K562 (cell line): ENCODE measurements around the gene ESAM. TPM values are rescaled to one million over a fixed set of nuclear protein-coding genes. Genes with fewer than 3 reads are reported as not detected.

Experiments
- ATAC-seq: fragments of 200-7000 bp; cut with Tn5 transposase; 3 replicates; pipeline ENCODE4 v1.9.1; 2020; ENCODE audit warnings: moderate library complexity
- BruUV-seq: library from RNA; stranded (reverse); fragments of 400-500 nt; replicated peaks from 2 replicates; lab custom pipeline; 2021; lab: Mats Ljungman, UMichigan
- CTCF ChIA-PET: fragments of 300-600 bp; formaldehyde crosslinking; extraction: SDS; loops from one replicate; lab custom pipeline; 2021; ENCODE audit warnings: low intra/inter-chr PET ratio; lab: Yijun Ruan, JAX
- POLR2A ChIA-PET: fragments of 300-600, 350-650 bp; sonication (Branson Sonifier 250); formaldehyde crosslinking; extraction: SDS; loops from one replicate; lab custom pipeline; 2021; ENCODE audit warnings: antibody characterized with exemption, inconsistent platforms; lab: Yijun Ruan, JAX
- DNase-seq, 4 experiments: peaks; one replicate each; pipeline versions ENCODE4 v3.0.0 to v3.0.0-alpha.2; 2011 to 2018; ENCODE audit warnings: low spot score in 3 of 4, mixed read lengths in 3 of 4; ENCODE audit errors: extremely low read depth in 1 of 4
- FAIRE-seq: peaks from 2 replicates; lab custom pipeline; 2011; peaks lifted over from hg19 to GRCh38; lab: Jason Lieb, UNC
- H2AFZ ChIP-seq: 2 replicates; pipeline ENCODE4 v1.6.0; 2011; ENCODE audit warnings: low read depth, low read length, control low read depth, inconsistent platforms
- H3K27ac ChIP-seq: fragments of 200-600 bp; 3 replicates; pipeline ENCODE4 v1.8.0; 2011; ENCODE audit warnings: low read depth, mild to moderate bottlenecking, control low read depth, inconsistent platforms, low read length, moderate library complexity, mixed read lengths; ENCODE audit errors: extremely low read depth
- H3K27me3 ChIP-seq, 2 experiments: fragments of 300-600 bp in 1 of 2; 2 replicates in 1 of 2; 3 replicates in 1 of 2; pipeline versions ENCODE4 v1.6.0 to v1.8.0; 2011; ENCODE audit warnings: inconsistent platforms in 2 of 2, low read length in 2 of 2, mild to moderate bottlenecking in 1 of 2, mixed read lengths in 1 of 2, moderate library complexity in 1 of 2; ENCODE audit not compliant: control insufficient read depth in 2 of 2, insufficient read depth in 2 of 2
- H3K36me3 ChIP-seq: fragments of 300-600 bp; 3 replicates; pipeline ENCODE4 v1.8.0; 2011; ENCODE audit warnings: mild to moderate bottlenecking, low read length, inconsistent platforms; ENCODE audit not compliant: control insufficient read depth, insufficient read depth
- H3K4me1 ChIP-seq, 2 experiments: fragments of 200-600 bp in 1 of 2; replicated peaks in 1 of 2; 2 replicates in 1 of 2; 3 replicates in 1 of 2; pipeline versions ENCODE4 v1.5.1 to v1.8.0; 2011; ENCODE audit warnings: inconsistent platforms in 2 of 2, low read length in 2 of 2, mild to moderate bottlenecking in 1 of 2, mixed read lengths in 1 of 2, moderate library complexity in 1 of 2; ENCODE audit not compliant: control insufficient read depth in 2 of 2, insufficient read depth in 2 of 2
- H3K4me2 ChIP-seq: 2 replicates; pipeline ENCODE4 v1.6.1; 2011; ENCODE audit warnings: low read length, control low read depth, inconsistent platforms, mixed read lengths; ENCODE audit not compliant: insufficient read depth
- H3K4me3 ChIP-seq: fragments of 200-600 bp; sonication (generic), shearing (Covaris generic); 2 replicates; pipeline ENCODE4 v1.5.1; 2016; ENCODE audit warnings: control low read depth, inconsistent platforms
- H3K79me2 ChIP-seq: fragments of 200-600 bp; 3 replicates; pipeline ENCODE4 v1.8.0; 2011; ENCODE audit warnings: low read length, inconsistent platforms; ENCODE audit not compliant: control insufficient read depth, insufficient read depth
- H3K9ac ChIP-seq, 2 experiments: 2 replicates each; pipeline versions ENCODE4 v1.6.0 to v1.6.1; 2011; ENCODE audit warnings: low read depth in 2 of 2, low read length in 2 of 2, control low read depth in 1 of 2, inconsistent platforms in 1 of 2, mild to moderate bottlenecking in 1 of 2, mixed read lengths in 1 of 2; ENCODE audit not compliant: insufficient read depth in 1 of 2
- H3K9me1 ChIP-seq: one replicate; pipeline ENCODE4 v1.6.0; 2011; ENCODE audit warnings: inconsistent platforms, mild to moderate bottlenecking, low read length, moderate library complexity; ENCODE audit not compliant: control insufficient read depth, insufficient read depth
- H3K9me3 ChIP-seq: replicated peaks from 2 replicates; pipeline ENCODE4 v1.5.1; 2011; ENCODE audit warnings: low read depth, low read length, inconsistent platforms; ENCODE audit not compliant: control insufficient read depth, insufficient read depth
- H4K20me1 ChIP-seq: replicated peaks from 2 replicates; pipeline ENCODE4 v1.6.1; 2011; ENCODE audit warnings: low read length, inconsistent platforms, mixed read lengths; ENCODE audit not compliant: control insufficient read depth, insufficient read depth
- GABPA ChIP-seq: fragments of 200-800 bp; sonication (Bioruptor generic); conservative IDR thresholded peaks from 2 replicates; pipeline ENCODE4 v1.6.1; 2016; ENCODE audit warnings: low read depth, missing genetic modification characterization, missing compliant biosample characterization
- KLF1 ChIP-seq: fragments of 450-650 bp; IDR thresholded peaks from 2 replicates; pipeline ENCODE4 v1.6.1; 2016; ENCODE audit warnings: missing genetic modification characterization, missing compliant biosample characterization
- NFXL1 ChIP-seq: fragments of 450-650 bp; formaldehyde crosslinking; IDR thresholded peaks from 2 replicates; pipeline ENCODE4 v1.4.0; 2021; ENCODE audit warnings: mild to moderate bottlenecking
- POLR2AphosphoS5 ChIP-seq: IDR thresholded peaks from 2 replicates; pipeline ENCODE4 v1.6.1; 2011; ENCODE audit warnings: mild to moderate bottlenecking, low read depth, low read length, moderate library complexity; ENCODE audit not compliant: control insufficient read depth, insufficient read depth
- SP1 ChIP-seq: sonication (generic); formaldehyde crosslinking; IDR thresholded peaks from 2 replicates; pipeline ENCODE4 v1.8.1; 2022; ENCODE audit warnings: mild to moderate bottlenecking, missing genetic modification reagents
- TFAM ChIP-seq: fragments of 250-450 bp; sonication (Bioruptor Pico); conservative IDR thresholded peaks from 2 replicates; pipeline ENCODE4 v1.5.0; 2021; ENCODE audit warnings: mild to moderate bottlenecking, moderate library complexity
- XRCC4 ChIP-seq: IDR thresholded peaks from one replicate; pipeline ENCODE4 v1.6.1; 2011; ENCODE audit not compliant: insufficient read depth, insufficient read length; ENCODE audit errors: extremely low read depth
- ZBED1 ChIP-seq: IDR thresholded peaks from 2 replicates; pipeline ENCODE4 v1.6.1; 2014
- ZFX ChIP-seq: sonication (generic); formaldehyde crosslinking; IDR thresholded peaks from 2 replicates; pipeline ENCODE4 v1.8.0; 2022; ENCODE audit warnings: mild to moderate bottlenecking, missing genetic modification reagents, moderate library complexity
- ZNF232 ChIP-seq: sonication (generic); formaldehyde crosslinking; IDR thresholded peaks from 2 replicates; pipeline ENCODE4 v1.8.0; 2022; ENCODE audit warnings: mild to moderate bottlenecking, missing genetic modification reagents
- ZNF717 ChIP-seq: fragments of 250-450 bp; sonication (Bioruptor Pico); IDR thresholded peaks from 2 replicates; pipeline ENCODE4 v1.5.0; 2021
- WGBS: fragments of 100-300 bp; shearing (Covaris generic); methylation state at CpG from one replicate; pipeline ENCODE4 v1.1.6; 2016; ENCODE audit warnings: low coverage, mixed read lengths; ENCODE audit not compliant: insufficient coverage; ENCODE audit errors: missing lambda C conversion rate; 5-methylcytosine and 5-hydroxymethylcytosine counted together
- in situ Hi-C: fragments of 300-500 bp; cut with MboI; formaldehyde crosslinking; loops from 4 replicates; pipeline ENCODE4 v1.15.0; 2018; ENCODE audit warnings: inconsistent platforms, mixed read lengths
- intact Hi-C: fragments of 100-400 bp; cut with micrococcal nuclease; formaldehyde crosslinking; loops from 2 replicates; pipeline ENCODE4 v1.14.2; 2022
- polyA plus RNA-seq, 8 experiments: library from polyadenylated mRNA; depleted of rRNA in 4 of 8; stranded (reverse) in 5 of 8; unstranded in 3 of 8; fragments of >200 nt; fragmentation: Nextera tagmentation in 2 of 8; fragmentation: Illumina TruSeq in 1 of 8; extraction: Ambion mirVana in 2 of 8; extraction: Trizol in 1 of 8; gene quantifications; 2 replicates each; pipeline versions ENCODE4 v1.2.1 to v1.2.3, GENCODE V29; 2011 to 2014; ENCODE audit warnings: inconsistent platforms in 1 of 8, missing spikeins in 1 of 8
- total RNA-seq, 7 experiments: library from RNA; depleted of rRNA in 6 of 7; stranded (reverse); fragments of >200 nt in 6 of 7; fragmentation: Illumina TruSeq in 2 of 7; extraction: Trizol in 2 of 7; gene quantifications; 2 replicates each; pipeline versions ENCODE4 v1.2.1 to v1.2.3, GENCODE V29; 2011 to 2021; ENCODE audit warnings: low replicate concordance in 1 of 7
- TF ChIP-seq, protein P1 (sequence below): fragments of 250-450 bp; sonication (Bioruptor Pico); IDR thresholded peaks from 2 replicates; pipeline ENCODE4 v1.8.0; 2022; ENCODE audit warnings: inconsistent platforms, mild to moderate bottlenecking, moderate library complexity, borderline replicate concordance

The ESAM gene
- total and polyA plus RNA-seq, 9 of the 15 experiments (the other 6 are each of a cell fraction or from before 2014, with no cell fraction given) = 0.06 to 1.5 (median 0.22) TPM

DNA sequence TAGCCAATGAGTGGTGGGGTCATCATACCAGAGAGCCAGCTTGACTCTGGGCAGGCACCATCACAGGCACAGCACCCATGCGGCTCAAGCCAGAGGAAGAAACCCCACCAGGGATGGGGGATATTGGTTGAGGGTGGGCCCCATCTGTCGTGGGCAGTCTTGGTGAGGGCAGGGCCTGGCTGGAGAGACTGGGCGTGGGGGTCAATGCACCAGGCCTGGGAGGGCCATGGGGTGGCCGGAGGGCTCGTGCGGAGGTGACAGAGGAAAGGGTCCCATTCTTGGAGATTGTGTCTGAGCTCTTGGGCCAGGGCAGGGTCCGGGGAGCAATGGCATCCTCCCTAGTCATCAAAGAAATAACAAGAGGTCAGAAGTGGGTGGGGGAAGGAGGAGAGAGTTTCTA lies 8.5 kb downstream of the ESAM start:
- Histone ChIP-seq H3K27me3 (peaks cover 9 to 59% of the 10 kb centered on the region in 2 experiments; a peak in 4 of 5 replicates), H3K9ac (no peak overlapping the region), H3K79me2 (no peaks in the 10 kb centered on the region), H4K20me1 (no peaks in the 10 kb centered on the region), H3K9me1 (no peaks in the 10 kb centered on the region), H3K4me2 (no peak overlapping the region), H2AFZ (no peak overlapping the region), H3K27ac (no peak overlapping the region), H3K9me3 (no peaks in the 10 kb centered on the region), H3K4me3 (no peak overlapping the region), H3K36me3 (no peaks in the 10 kb centered on the region), H3K4me1 (peaks cover 11 to 19% of the 10 kb centered on the region in 2 experiments; a peak in 4 of 5 replicates)
- no peak for FAIRE-seq
- intact Hi-C loops (no loop called here), in situ Hi-C loops (no loop called here)
- WGBS = 62% methylated on average over 5 of the region's 7 CpGs
- no peak for DNase-seq
- BruUV-seq = no TSS peak
- TF ChIP-seq NFXL1 (CRISPR knock-in tag) (no peak), ZFX (CRISPR knock-in tag) (no peak), ZNF232 (CRISPR knock-in tag) (no peak), KLF1 (tag) (no peak), POLR2AphosphoS5 (no peak), ZBED1 (no peak), SP1 (CRISPR knock-in tag) (no peak), XRCC4 (no peak), TFAM (CRISPR knock-in tag) (no peak), GABPA (tag) (no peak), ZNF717 (CRISPR knock-in tag) (no peak)
- TF ChIP-seq, protein P1, sequence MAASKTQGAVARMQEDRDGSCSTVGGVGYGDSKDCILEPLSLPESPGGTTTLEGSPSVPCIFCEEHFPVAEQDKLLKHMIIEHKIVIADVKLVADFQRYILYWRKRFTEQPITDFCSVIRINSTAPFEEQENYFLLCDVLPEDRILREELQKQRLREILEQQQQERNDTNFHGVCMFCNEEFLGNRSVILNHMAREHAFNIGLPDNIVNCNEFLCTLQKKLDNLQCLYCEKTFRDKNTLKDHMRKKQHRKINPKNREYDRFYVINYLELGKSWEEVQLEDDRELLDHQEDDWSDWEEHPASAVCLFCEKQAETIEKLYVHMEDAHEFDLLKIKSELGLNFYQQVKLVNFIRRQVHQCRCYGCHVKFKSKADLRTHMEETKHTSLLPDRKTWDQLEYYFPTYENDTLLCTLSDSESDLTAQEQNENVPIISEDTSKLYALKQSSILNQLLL (CRISPR knock-in tag) = no peak
- ChIA-PET POLR2A (interaction anchor here (0.7 to 1.5 kb wide), 4 partner anchors 9 to 80 kb away, joined by 3 to 4 read pairs (median 3); partner anchors contain the start of genes SIAE and SPA17), CTCF (no interaction called here)
- ATAC-seq = no peak
